Cerebellar cortex (tissue), 1 donor: ENCODE measurements around the gene SUPT20HL2.
"Not testable (repeated sequence)": the region's sequence is repeated elsewhere in the genome, so short reads cannot be mapped to it uniquely, and the experiment has no call there.

Experiments
- DNase-seq: peaks from one replicate; pipeline ENCODE4 v3.0.0-alpha.2; 2015; ENCODE audit warnings: low spot score

Gene SUPT20HL2

DNA sequence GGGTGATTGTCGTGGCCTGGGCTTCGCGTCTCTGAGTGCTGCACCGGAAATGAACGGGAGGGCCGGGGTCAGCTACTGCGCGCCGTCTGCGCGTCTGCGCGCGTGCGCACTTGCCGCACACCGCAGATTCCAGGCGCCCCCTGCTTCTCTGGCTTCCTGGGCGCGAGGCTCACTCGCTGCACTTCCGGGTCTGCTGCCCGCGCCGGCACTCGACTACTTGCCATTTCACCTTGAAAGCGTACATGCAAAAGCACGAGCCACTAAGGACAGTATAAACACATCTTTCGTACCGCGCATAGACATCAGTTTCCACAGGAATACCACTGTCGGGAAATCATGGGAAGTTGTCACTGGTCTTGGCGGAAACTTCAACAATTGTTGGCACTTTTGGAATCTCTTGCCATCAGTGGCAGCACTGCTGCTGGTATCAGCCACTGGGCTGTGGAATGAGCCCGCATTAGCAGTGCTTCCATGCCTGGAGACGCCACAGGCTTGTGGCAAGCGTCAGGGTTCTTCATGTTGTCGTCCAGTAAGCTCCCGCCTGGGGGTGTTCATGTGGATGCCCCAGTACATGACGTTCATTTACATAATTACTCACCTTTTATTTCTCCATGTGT lies at the start of gene SUPT20HL2:
Gene SUPT20HL2, minus strand, starts transcription at position 51 of the 617 bp plus-strand sequence. CDS start 754 bp downstream, outside the sequence.
- no peak for DNase-seq

DNA sequence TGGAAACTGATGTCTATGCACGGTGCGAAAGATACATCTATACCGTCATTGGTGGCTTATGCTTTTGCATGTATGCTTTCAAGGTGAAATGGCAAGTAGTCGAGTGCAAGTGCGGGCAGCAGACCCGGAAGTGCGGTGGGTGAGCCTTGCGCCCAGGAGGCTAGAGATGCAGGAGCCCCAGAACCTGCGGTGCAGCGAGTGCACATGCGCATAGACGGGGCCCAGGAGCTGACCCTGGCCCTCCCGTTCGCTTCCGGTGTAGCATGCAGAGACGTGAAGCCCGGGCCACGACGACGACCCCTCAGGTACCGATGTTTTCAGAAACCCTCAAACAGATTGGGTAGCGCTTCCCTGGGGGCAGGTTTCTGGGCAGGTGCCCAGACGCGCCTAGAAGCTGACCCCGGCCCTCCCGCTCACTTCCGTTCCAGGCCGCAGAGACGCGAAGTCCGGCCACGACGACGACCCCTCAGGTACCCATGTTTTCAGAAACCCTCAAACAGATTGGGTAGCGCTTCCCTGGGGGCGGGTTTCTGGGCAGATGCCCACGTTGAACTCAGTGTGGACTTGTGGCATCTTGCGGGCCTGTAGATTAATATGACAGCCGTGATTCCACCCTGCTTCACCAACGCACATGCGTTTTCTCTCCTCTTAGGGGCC lies 48.3 kb upstream of the SUPT20HL2 start:
- DNase-seq, result not testable (repeated sequence)

DNA sequence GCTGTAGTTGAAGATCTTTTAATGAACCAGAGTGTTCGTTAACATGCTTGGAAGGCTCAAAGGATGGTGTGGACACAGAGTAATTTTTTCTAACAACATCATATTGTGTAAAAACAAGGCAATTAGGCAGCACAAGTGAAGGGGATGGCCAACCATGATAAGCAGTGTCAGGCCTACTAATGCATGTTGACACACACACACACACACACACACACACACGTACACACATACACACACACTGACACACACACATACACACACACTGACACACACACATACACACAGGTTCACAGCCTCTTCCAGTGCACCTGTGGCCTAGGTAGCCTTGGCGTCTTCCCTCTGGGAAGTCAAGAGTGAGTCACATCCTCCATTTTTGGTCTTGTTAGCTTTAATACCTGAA lies 46.4 kb upstream of the SUPT20HL2 start, which contains the start of gene SUPT20HL1:
Gene SUPT20HL1, plus strand, starts transcription at position 368 of the 400 bp plus-strand sequence. CDS start 2,122 bp downstream, outside the sequence.
- no peak for DNase-seq

DNA sequence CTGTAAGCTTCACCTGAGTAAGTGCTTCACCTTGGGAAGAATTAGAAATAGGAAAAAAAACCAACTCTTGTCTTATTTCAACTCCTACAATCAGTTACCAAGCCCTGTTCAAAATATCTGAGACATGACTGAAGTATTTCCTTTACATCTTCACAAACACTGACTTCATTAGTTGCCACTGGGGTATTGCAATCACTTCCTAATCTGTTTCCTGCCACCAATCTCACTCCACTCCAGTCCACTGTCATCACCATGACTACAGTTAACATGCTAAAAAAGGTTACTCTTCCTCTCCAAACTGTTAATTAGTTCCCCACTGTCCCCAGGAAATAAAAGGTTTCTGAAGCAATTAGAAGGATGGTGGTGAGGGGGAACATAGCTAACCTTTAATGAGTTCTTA lies 43.2 kb upstream of the SUPT20HL2 start:
- no peak for DNase-seq

DNA sequence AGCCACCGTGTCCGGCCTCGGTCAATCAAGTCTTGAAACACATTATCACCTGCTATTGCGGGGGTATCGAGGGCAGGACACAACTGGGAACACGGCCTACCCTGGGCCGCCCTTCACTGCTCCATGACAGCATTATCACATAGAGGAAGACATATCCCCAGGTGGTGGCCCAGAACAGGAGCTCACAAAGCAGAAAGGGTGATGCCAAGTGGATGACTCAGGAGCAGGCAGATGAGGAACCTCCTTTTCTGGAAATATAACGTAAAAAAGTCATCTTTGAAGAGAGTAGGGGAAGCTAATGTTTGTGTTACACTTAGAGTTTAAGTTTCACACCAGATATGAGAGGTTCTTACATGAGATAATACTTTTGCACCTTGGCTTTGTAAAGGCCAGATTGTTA lies 41.2 kb upstream of the SUPT20HL2 start:
- no peak for DNase-seq

DNA sequence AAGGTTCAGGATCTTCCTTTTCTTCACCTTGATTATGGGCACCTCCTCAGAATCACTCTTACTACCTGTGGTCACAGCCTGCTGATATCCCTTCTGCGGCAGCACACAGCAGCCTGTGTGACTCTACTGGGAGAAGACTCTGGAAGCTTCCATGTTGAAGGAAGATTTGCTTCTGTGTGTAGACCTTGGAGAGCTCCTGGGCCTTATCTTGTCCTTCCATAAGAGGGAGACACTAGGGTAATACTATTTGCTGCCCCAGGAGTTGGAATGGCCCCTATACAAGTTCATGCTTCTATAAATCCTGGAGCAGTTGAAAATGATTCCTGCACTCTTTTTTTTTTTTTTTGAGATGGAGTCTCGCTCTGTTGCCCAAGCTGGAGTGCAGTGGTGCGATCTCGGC lies 36.3 kb upstream of the SUPT20HL2 start:
- DNase-seq, result no peak

DNA sequence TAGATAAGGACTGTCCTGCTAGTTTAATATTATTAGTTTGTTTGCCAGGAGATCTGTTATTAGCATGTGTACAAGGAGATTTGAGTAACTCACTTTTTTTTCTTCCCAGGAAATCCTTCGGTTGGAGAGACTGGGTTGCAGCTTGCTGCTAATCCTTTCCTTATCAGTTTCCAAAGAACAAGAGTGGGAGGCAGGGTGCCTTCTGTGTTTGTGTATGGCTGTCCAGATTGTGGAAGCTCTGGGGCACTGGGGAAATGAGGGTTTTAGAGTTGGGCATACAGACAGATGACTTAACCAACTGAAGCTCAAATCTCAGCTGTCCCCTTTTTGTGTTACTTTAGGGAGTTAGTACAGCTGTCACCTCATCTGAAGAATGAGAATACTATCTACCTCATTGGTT lies 34.0 kb upstream of the SUPT20HL2 start:
- no peak for DNase-seq

DNA sequence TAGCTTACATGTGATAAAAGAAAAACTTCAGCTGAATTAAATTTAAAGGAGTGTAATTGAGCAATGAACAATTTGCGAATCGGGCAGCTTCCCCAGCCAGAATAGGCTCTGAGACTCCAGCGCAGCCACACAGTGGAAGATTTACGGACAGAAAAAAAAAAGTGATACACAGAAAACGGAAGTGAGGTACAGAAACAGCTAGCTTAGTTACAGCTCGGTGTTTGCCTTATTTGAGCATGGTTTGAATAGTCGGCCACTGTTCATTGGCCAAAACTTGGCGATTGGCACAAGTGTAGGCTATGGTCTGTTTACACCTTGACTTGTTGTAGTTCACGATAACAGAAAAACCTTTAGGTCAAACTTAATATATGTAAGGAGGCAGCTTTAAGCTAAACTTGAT lies 29.9 kb upstream of the SUPT20HL2 start:
- DNase-seq, result no peak

DNA sequence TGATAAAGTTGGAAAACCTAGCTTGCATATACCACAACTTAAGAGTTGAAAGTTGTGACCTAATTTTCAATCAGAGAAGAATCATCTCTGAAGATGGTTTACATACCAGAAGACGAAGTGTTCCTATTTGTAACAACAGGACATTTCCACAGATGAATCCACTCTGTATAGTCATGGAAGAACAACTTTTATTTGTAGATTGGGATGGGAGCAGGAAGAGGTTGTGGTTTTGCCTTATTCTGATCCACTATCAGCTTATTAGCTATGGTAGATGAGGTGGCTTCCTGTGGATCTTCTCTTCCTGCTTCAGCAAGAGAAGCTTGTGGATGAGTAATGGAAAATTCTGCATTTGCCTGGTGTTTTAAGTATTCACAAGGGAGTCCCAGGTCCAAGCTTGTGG lies 27.9 kb upstream of the SUPT20HL2 start:
- no peak for DNase-seq

DNA sequence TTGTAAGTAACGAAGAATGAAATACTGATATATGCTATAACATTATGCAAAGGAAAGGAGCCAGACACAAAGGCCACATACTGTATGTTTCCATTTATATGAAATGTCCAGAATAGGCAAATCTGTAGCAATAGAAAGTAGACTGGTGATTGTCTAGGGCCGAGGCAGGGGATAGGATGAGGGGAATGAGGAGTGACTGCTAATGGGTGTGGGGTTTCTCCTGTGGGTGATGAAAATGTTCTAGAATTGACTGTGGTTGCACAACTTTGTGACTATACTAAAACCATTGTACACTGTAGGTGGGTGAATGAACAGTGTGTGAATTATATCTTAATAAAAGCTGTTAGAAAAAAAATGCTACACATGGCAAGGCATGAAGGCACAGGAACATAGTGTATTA lies 26.6 kb upstream of the SUPT20HL2 start:
- no peak for DNase-seq

DNA sequence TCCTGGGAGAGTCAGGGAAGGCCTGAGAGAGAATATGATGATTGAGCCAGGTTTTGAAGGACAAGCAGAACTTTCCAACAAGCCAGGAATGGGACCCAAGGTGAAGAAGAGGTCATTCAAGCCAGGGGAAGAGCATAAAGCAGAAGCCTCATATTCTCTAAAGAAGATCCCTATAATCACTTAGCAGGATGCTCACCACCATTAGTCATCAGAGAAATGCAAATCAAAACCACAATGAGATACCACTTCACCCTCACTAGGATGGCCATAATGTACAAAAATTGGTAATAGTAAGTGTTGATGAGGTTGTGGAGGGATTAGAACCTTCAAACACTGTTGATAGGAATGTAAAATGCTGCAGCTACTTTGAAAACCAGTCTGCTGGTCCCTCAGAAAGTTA lies 26.0 kb upstream of the SUPT20HL2 start:
- DNase-seq, result no peak

DNA sequence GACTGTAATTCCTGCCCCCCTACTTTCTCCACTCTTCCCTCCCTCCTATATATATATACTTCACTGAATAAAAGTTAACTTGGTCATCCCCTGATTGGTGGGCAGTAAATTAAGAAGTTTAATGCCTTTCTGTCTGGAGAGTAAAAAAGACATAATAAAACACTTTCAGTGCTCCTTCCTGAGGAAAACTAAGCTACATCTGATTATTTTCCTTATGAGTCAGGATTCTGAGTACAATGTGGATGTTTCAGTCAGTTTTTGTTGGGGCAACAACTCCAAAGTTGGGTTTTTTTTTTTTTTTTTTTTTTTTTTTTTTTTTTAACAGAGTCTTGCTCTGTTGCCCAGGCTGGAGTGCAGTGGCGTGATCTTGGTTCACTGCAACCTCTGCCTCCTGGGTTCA lies 22.0 kb upstream of the SUPT20HL2 start:
- DNase-seq, result no peak

DNA sequence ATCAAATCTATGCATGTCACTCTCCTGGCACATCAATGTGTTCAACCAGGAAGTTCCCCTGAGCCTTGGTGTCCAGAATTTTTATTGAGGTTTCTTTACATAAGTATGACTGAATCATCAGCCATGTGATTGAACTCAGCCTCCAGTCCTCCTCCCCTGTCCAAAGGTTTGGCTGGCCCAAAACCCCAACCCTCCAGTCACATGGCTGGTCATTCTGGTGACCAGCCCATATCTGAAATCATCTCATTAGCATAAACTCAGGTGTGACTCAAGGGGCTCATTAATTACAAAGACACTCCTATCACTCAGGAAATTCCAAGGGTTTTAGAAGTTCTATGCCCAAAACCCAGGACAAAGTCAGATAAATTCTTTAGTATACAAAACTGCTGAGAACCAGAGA lies 20.6 kb upstream of the SUPT20HL2 start:
- no peak for DNase-seq

DNA sequence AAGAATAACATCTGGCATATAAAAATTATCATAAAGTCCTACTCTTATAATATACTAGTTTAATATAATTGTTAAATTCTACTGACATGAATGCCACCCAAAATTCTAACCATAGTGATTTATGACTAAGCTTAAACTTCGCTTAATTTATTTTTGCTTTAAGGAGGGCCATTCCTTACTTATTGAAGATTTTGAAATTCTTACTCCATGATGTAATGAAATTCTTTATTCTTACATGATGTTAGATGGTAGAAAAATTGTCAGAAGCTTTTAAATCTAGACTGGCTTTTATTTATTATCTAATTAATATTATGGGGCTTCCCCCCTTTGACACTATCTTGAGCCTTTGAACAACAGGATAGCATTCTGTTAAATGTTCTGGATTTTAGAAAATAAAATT lies 19.5 kb upstream of the SUPT20HL2 start:
- DNase-seq, result no peak

DNA sequence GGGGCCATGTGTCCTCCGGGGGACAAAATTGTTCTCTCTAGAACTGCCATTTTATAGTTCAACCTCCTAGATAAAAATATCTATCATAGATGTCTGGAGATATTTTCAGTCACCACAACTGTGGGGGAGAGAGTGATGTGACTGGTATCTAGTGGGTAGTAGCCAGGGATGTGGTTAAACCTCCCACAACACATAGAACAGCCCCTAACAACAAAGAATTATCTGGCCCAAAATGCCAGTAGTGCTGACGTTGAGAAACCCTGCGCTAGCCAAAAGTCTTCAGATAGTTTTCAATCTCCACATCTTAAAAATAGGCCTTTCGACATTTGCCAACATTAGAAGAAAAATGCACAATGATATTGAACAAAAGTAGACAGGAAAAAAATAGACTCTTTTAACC lies 19.0 kb upstream of the SUPT20HL2 start:
- DNase-seq, result no peak

DNA sequence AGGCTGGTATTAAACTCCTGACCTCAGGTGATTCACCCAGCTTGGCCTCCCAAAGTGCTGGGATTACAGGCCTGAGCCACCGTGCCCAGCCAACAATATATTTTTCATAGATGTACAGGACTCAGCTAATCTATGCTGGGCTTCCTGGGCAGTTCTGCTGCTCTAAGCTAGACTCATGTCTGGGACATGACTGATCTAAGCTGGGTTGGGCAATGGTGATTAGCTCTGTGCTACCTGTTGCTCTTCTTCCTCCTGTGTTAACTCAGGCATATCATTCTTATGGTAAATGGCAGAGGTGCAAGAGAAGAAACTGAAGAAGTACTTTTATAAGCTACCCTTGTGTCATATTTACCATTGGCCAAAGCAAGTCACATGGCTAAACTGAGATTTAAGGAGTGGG lies 11.4 kb upstream of the SUPT20HL2 start:
- DNase-seq, result no peak

DNA sequence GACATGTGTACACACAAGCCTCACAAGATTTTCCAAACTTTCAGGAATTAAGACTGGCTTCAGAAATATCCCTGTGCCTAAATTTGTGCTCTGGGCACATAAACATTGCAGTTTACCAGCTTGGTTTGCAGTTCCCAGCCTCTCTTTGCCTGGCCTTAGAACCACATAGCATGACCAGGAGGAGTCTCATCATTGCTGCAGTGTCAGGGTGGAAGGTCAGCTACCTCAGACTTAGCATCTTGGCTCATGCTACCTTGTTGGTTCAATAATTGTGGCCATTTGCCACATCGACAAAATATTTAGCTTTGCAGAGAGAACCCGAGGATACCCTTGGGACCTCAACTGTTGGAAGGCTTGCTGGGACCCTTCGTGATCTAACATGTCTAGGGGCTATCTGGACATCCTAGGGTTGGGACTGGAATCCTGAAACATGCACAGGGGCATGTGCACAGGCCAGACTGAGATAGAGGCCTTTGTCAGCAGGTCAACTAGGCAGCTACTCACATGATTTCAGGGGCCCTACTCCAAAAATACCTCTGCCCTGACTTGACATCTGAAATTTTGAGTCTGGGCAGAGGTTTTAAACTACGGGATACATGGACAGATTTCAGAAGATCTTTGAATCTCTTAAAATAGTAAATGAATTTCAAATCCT lies 8.0 kb upstream of the SUPT20HL2 start:
- DNase-seq, result no peak

DNA sequence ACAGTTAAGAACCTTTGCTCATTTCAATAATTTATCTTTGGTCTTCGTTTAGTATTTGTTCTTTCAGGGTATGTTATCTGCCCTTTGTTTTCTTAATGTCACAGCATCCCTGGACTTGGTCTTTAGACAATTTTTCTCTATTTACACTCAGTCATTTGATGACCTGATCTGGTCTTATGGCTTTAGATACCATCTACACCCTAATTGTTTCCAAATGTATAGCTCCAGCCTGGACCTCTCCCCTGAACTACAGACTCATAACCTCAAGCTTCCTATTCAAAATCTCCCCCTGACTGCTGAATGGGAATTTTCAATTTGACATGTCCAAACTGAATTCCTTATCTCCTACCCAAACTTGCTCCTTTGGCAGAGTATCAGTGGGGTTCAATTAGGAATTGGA lies 3.7 kb upstream of the SUPT20HL2 start:
- DNase-seq, result no peak

DNA sequence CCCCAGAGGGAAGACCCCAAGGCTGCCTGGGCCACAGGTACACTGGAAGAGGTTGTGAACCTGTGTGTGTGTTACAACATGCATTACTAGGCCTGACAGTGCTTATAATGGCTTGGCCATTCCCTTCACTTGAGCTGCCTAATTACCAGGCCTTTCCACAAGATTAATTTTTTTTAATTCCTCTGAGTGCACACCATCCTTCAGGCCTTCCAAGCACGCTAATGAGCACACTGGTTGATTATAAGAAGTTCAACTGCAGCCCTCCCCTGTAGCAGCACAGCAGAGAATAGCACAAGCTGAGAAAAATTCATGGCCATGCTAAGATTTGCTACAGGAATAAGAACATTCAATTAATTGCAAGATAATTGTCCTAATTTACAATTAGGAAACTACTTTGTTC lies 2.2 kb upstream of the SUPT20HL2 start:
- DNase-seq, result no peak

DNA sequence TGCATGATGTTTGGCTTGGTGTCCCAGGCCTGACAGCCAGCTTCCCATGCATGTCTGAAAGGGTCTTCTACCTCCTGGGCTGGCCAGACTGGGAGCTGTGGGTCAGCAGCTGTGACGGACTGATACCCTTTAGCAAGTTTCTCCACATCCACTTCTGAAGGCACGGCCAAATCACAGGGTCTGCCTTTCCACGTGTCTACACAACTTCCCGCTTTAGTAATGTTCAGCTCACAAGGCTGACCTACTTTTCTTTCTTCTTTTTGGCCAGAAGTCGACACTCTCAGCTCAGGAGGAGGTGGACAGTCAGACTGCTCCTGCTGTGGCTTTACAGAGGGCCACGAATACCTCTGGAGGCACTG lies 1.6 kb downstream of the SUPT20HL2 start:
- not testable (repeated sequence) for DNase-seq

DNA sequence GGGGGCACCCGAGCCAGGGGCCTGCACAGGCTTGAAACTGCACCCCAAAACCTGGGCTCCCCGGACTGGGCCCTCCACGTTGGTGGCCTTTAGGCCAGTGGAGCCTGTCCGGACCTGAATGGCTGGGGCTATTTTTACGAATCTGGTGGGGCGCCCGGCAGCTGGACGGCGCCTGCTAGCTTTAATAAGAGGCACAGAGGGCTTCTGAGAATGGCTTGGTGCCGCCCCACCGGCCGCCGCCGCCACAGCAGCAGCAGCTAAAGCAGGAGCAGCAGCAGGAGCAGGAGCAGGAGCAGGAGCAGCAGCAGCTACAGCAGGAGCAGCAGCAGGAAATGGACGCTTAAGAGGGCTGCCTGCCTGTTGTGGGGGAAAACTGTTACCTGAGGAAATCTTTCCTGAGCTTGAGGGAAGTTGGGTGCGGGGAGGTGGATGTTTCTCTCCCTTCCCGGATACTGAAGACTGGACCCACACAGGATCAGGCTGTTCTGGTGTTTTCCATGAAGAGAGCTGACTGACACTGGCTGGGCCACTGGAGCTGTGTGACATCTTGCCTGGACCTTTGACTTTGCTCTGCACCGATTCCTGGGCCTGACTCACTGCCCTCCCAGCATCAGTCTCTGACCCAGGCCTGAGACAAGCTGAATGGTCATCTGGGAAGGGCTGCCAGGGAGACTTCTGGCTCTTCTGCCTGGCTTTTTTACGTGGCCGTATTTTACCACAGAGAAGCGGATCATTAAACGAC lies 2.2 kb downstream of the SUPT20HL2 start:
- not testable (repeated sequence) for DNase-seq

DNA sequence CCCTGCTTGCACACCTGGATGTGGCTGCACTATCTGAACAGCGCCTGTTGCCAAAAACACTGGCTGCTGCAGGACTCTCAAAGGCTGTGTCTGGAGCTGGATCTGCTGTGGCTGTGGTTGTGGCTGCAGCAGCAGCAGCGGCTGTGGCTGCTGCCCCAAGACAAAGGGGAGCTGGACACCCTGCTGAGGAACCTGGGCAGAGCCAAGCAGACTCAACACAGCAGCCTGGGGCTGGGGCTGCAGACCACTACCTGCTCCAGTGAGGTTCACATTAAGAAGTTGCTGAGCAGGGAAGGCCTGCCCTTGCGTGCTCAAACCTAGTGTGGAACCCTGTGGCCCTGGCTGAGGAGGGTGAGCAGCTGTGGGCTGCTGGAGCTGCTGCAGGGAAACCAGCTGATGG lies 3.0 kb downstream of the SUPT20HL2 start:
- not testable (repeated sequence) for DNase-seq
